ENCODE results near the gene KEAP1.

KEAP1 gene

DNA sequence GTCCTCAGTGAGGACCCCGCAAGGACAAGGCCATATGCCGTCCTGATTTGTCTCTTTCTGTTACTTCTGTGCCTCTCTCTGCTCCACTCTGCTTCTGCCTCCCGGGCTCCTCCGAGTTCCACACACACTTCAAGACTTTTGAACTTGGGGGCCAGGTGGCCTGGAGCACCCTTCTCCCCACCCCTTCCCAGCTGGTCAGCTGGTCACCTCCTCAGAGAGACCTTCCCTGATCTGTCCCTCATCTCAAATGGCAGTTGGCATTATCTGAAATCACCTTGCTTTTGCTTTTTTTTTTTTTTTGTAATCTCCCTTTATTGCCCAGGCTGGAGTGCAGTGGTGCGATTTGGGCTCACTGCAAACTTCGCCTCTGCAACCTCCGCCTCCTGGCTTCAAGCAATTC is 16.3 kb upstream of the KEAP1 start:
- DNase-seq: no peak
- TF ChIP-seq, protein P1, sequence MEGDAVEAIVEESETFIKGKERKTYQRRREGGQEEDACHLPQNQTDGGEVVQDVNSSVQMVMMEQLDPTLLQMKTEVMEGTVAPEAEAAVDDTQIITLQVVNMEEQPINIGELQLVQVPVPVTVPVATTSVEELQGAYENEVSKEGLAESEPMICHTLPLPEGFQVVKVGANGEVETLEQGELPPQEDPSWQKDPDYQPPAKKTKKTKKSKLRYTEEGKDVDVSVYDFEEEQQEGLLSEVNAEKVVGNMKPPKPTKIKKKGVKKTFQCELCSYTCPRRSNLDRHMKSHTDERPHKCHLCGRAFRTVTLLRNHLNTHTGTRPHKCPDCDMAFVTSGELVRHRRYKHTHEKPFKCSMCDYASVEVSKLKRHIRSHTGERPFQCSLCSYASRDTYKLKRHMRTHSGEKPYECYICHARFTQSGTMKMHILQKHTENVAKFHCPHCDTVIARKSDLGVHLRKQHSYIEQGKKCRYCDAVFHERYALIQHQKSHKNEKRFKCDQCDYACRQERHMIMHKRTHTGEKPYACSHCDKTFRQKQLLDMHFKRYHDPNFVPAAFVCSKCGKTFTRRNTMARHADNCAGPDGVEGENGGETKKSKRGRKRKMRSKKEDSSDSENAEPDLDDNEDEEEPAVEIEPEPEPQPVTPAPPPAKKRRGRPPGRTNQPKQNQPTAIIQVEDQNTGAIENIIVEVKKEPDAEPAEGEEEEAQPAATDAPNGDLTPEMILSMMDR (IDR thresholded peaks at IDR 0.05; ENCODE audit: low read depth, low read length): no peak
- peaks cover 66% of the 10 kb centered on the region for H3K27me3 ChIP-seq
- no peaks in the 10 kb centered on the region for H3K36me3 ChIP-seq
- H3K4me3 ChIP-seq (ENCODE audit: low read depth, low read length): no peak overlapping the region
- H3K9me3 ChIP-seq: no peaks in the 10 kb centered on the region
- no peaks in the 10 kb centered on the region for H3K4me1 ChIP-seq

DNA sequence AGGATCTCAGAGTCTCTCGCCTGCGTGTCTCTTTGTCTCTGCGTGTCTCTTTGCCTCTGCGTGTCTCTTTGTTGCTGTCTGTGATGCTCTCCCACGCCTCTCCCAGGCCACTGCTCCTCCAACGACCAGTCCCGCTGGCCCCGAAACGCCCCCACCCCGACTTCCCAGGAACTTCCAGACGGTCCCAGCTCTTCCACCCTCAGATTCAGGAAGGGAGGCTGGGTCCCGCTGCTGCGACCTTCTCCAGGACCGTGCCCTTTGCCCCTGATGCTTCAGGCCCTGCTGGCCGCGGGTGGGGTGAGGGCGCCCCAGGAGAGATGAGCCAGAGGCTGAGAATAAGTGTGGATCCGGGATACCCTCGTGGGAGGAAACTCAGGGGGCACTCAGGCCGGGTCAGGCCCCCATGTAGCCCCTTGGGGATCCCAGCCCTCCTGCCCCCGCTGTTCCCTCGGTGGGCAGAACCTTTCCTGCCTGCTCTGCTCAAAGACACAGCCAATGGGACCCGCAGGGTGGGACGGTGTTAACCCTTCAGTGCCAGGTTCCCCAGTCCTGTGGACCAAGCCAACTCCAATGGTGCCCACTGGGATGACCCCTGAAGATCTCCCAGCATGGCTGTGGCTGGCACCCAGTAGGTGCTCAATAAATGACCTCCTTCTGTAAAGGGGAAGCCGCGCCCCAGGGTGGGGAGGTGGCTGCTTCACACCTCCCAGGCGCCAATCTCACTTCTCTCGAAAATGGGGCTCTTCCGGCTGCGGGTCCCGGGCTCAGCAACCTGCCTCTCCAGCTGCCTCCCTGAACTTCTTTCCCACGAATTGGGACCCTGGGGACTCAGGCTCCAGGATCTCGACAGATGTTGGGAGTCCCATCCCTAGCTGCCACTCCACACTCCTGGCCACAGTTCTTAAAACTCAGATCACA is 15.5 kb upstream of the KEAP1 start:
- TF ChIP-seq, protein P1 (IDR thresholded peaks at IDR 0.05; ENCODE audit: low read depth, low read length): no peak
- no peaks in the 10 kb centered on the region for H3K4me1 ChIP-seq
- no peaks in the 10 kb centered on the region for H3K9me3 ChIP-seq
- peak overlapping the region; percentile 43; the same call in 1 of the 2 replicates for H3K4me3 ChIP-seq (ENCODE audit: low read depth, low read length)
- H3K36me3 ChIP-seq: no peaks in the 10 kb centered on the region
- no peak for DNase-seq
- H3K27me3 ChIP-seq: peaks cover 73% of the 10 kb centered on the region

- Histone ChIP-seq H3K36me3 (no peaks in the 10 kb centered on the region), H3K4me1 (no peaks in the 10 kb centered on the region), H3K4me3 (ENCODE audit: low read depth, low read length) (peak overlapping the region; percentile 43), H3K27me3 (peaks cover 78% of the 10 kb centered on the region), H3K9me3 (no peaks in the 10 kb centered on the region)
- DNase-seq: peak; percentile 26
- TF ChIP-seq, protein P1 (IDR thresholded peaks at IDR 0.05; ENCODE audit: low read depth, low read length): no peak
Measured at GRCh38 chr19:10517760-10518443, 14.7 kb upstream of the KEAP1 start.

- H3K27me3 ChIP-seq: peaks cover 83% of the 10 kb centered on the region
- peak; percentile 19 for DNase-seq
- H3K9me3 ChIP-seq: no peaks in the 10 kb centered on the region
- no peaks in the 10 kb centered on the region for H3K4me1 ChIP-seq
- H3K4me3 ChIP-seq (ENCODE audit: low read depth, low read length): peak within 1 kb of the TSS; percentile 43
- TF ChIP-seq, protein P1 (IDR thresholded peaks at IDR 0.05; ENCODE audit: low read depth, low read length): no peak
- no peaks in the 10 kb centered on the region for H3K36me3 ChIP-seq
Measured at GRCh38 chr19:10517361-10517759, 14.2 kb upstream of the KEAP1 start, which contains the start of gene S1PR5. Gene S1PR5 (minus strand): TSS chr19:10517447. CDS start chr19:10515011, 2,436 bp downstream.

- no peaks in the 10 kb centered on the region for H3K36me3 ChIP-seq
- H3K27me3 ChIP-seq: peaks cover 84% of the 10 kb centered on the region
- H3K4me1 ChIP-seq: no peaks in the 10 kb centered on the region
- H3K4me3 ChIP-seq (ENCODE audit: low read depth, low read length): no peak overlapping the region
- DNase-seq: no peak
- H3K9me3 ChIP-seq: no peaks in the 10 kb centered on the region
- TF ChIP-seq, protein P1 (IDR thresholded peaks at IDR 0.05; ENCODE audit: low read depth, low read length): no peak
Measured at GRCh38 chr19:10516671-10517286, 13.6 kb upstream of the KEAP1 start.
